Measurements from ENCODE around the gene CSRP2. TPM values are rescaled to one million over a fixed set of nuclear protein-coding genes. Genes with fewer than 3 reads are reported as not detected.

Gene CSRP2
- total RNA-seq, 2 donors from 2014 or later: 4.3 to 19.7 TPM

- peaks cover 7% of the 10 kb centered on the region for H3K4me1 ChIP-seq
- no peak overlapping the region for H3K4me3 ChIP-seq
- H3K27ac ChIP-seq: no peak overlapping the region
- no peak for ATAC-seq
- intact Hi-C loops (cut with DNase I): no loop called here
- H3K27me3 ChIP-seq: no peaks in the 10 kb centered on the region
- peak; percentile 15 to 48 (median 26) for DNase-seq
- TF ChIP-seq CTCF (IDR thresholded peaks at IDR 0.05): no peak
- TF ChIP-seq POLR2A (IDR thresholded peaks at IDR 0.05): no peak
- H3K9me3 ChIP-seq: no peaks in the 10 kb centered on the region
- WGBS, 2 donors: 57 to 62% methylated on average over 2 of the region's 2 CpGs
- H3K36me3 ChIP-seq (replicated peaks in 1 of 2; ENCODE audit: insufficient read depth in 1 of 2, low read depth in 2 of 2): no peaks in the 10 kb centered on the region
Observed at GRCh38 chr12:76883811-76884210, 5.0 kb upstream of the CSRP2 start.

- no peaks in the 10 kb centered on the region for H3K36me3 ChIP-seq (replicated peaks in 1 of 2; ENCODE audit: insufficient read depth in 1 of 2, low read depth in 2 of 2)
- no peak for TF ChIP-seq POLR2A (IDR thresholded peaks at IDR 0.05)
- TF ChIP-seq CTCF (IDR thresholded peaks at IDR 0.05): no peak
- 84 to 85% methylated on average over 6 of the region's 6 CpGs for WGBS, 2 donors
- no peak overlapping the region for H3K27ac ChIP-seq
- no peak for ATAC-seq
- H3K4me3 ChIP-seq: no peak overlapping the region
- intact Hi-C loops (cut with DNase I): no loop called here
- no peaks in the 10 kb centered on the region for H3K9me3 ChIP-seq
- no peaks in the 10 kb centered on the region for H3K27me3 ChIP-seq
- H3K4me1 ChIP-seq: peaks cover 7% of the 10 kb centered on the region
- DNase-seq: no peak
Observed at GRCh38 chr12:76883151-76883550, 4.3 kb upstream of the CSRP2 start.

GRCh38 chr12:76882367-76882766, 3.5 kb upstream of the CSRP2 start:
- no peaks in the 10 kb centered on the region for H3K36me3 ChIP-seq (replicated peaks in 1 of 2; ENCODE audit: insufficient read depth in 1 of 2, low read depth in 2 of 2)
- intact Hi-C loops (cut with DNase I): no loop called here
- no peak overlapping the region for H3K27ac ChIP-seq
- ATAC-seq: no peak
- no peaks in the 10 kb centered on the region for H3K27me3 ChIP-seq
- DNase-seq: no peak
- H3K4me1 ChIP-seq: peaks cover 9% of the 10 kb centered on the region
- no peak for TF ChIP-seq POLR2A (IDR thresholded peaks at IDR 0.05)
- no peak for TF ChIP-seq CTCF (IDR thresholded peaks at IDR 0.05)
- 79 to 85% methylated on average over 1 of the region's 1 CpG for WGBS, 2 donors
- no peak overlapping the region for H3K4me3 ChIP-seq
- no peaks in the 10 kb centered on the region for H3K9me3 ChIP-seq

- intact Hi-C loops (cut with DNase I): no loop called here
Observed at GRCh38 chr12:76881142-76881541, 2.3 kb upstream of the CSRP2 start.

More at GRCh38 chr12:76881142-76881541, 2.3 kb upstream of the CSRP2 start:
- H3K27ac ChIP-seq: no peak overlapping the region
- ATAC-seq (no peak), DNase-seq (no peak)
- peaks cover 10% of the 10 kb centered on the region for H3K4me1 ChIP-seq
- TF ChIP-seq POLR2A (IDR thresholded peaks at IDR 0.05): no peak
- TF ChIP-seq CTCF (IDR thresholded peaks at IDR 0.05): no peak
- no peaks in the 10 kb centered on the region for H3K36me3 ChIP-seq (replicated peaks in 1 of 2; ENCODE audit: insufficient read depth in 1 of 2, low read depth in 2 of 2)
- H3K9me3 ChIP-seq: no peaks in the 10 kb centered on the region
- H3K4me3 ChIP-seq: no peak overlapping the region
- H3K27me3 ChIP-seq: no peaks in the 10 kb centered on the region

All from body of pancreas (tissue), 4 donors.